ENCODE data around the gene ENDOG. TPM values are rescaled to one million over a fixed set of nuclear protein-coding genes. Genes with fewer than 3 reads are reported as not detected.
A peak's percentile ranks its signal among the peaks of the same experiment; 100 is the strongest.

Gene ENDOG
- total and polyA plus RNA-seq, 5 donors, result 42.9 to 70.5 (median 64.5) TPM

- WGBS, result 97% methylated on average over 4 of the region's 4 CpGs
- H3K9me3 ChIP-seq (ENCODE audit: control insufficient read depth, low read length), result no peaks in the 10 kb centered on the region
- no peak overlapping the region for H3K4me3 ChIP-seq (ENCODE audit: low read length)
- DNase-seq, result no peak
- no peaks in the 10 kb centered on the region for H3K27me3 ChIP-seq (ENCODE audit: control insufficient read depth, insufficient read depth)
- no peaks in the 10 kb centered on the region for H3K4me1 ChIP-seq (ENCODE audit: control insufficient read depth, insufficient read depth, low read length)
- H3K27ac ChIP-seq (ENCODE audit: low read length), result no peak overlapping the region
- intact Hi-C loops (cut with DNase I), result no loop called here
- ATAC-seq, result no peak
These were observed 15.8 kb upstream of the ENDOG start for GRCh38 chr9:128802482-128802881.

DNA sequence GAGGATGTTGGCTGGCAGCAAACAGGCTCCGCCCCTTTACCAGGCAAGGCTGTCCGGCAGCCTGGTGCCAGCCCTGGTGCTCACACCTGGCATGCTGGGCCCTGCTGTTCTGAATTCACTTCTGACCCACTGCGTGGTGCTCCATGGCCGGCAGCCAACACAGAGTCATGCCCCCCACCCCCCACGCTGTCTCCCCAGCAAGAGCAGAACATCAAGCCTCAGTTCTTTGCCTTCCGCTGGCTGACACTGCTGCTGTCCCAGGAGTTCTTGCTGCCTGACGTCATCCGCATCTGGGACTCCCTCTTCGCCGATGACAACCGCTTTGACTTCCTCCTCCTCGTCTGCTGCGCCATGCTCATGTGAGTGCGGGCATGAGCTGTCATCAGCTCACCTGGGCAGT, 12.6 kb upstream of the ENDOG start:
- Histone ChIP-seq H3K9me3 (ENCODE audit: control insufficient read depth, low read length) (no peaks in the 10 kb centered on the region), H3K4me3 (ENCODE audit: low read length) (no peak overlapping the region), H3K27me3 (ENCODE audit: control insufficient read depth, insufficient read depth) (no peaks in the 10 kb centered on the region), H3K27ac (ENCODE audit: low read length) (no peak overlapping the region), H3K4me1 (ENCODE audit: control insufficient read depth, insufficient read depth, low read length) (no peaks in the 10 kb centered on the region)
- DNase-seq, result no peak
- 86% methylated on average over 14 of the region's 14 CpGs for WGBS
- ATAC-seq, result no peak
- intact Hi-C loops (cut with DNase I), result no loop called here

- no peak overlapping the region for H3K4me3 ChIP-seq (ENCODE audit: low read length)
- no peaks in the 10 kb centered on the region for H3K9me3 ChIP-seq (ENCODE audit: control insufficient read depth, low read length)
- DNase-seq, result no peak
- no peak overlapping the region for H3K27ac ChIP-seq (ENCODE audit: low read length)
- peak in 1 of 2 donors; percentile 8 for ATAC-seq
- no peaks in the 10 kb centered on the region for H3K4me1 ChIP-seq (ENCODE audit: control insufficient read depth, insufficient read depth, low read length)
- no peaks in the 10 kb centered on the region for H3K27me3 ChIP-seq (ENCODE audit: control insufficient read depth, insufficient read depth)
- WGBS, result 77% methylated on average over 14 of the region's 14 CpGs
- intact Hi-C loops (cut with DNase I), result no loop called here
These were observed 10.5 kb upstream of the ENDOG start for GRCh38 chr9:128807827-128808226.

DNA sequence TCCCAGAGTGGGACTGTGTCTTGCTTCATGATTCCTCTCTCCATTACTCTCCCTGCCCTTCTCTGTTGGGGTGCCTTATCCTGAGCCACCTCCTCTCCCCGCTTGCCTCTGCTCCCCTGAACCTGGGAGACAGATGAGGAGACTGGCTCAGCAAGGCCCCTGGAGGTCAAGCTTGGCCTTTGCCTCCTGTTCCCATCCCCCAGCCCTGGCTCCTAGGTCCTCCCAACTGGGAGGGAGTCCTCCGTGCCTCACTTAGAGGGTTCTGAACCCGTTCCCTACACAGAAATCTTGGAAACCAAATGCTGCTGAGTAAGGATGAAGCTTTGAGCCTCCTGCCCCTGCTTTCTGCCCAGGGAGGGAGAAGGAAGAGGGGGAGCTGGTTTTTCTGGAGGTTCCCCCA, 9.8 kb upstream of the ENDOG start:
- H3K4me3 ChIP-seq (ENCODE audit: low read length), result no peak overlapping the region
- WGBS, result 84% methylated on average over 3 of the region's 3 CpGs
- no peak for DNase-seq
- intact Hi-C loops (cut with DNase I), result no loop called here
- no peak for ATAC-seq
- H3K9me3 ChIP-seq (ENCODE audit: control insufficient read depth, low read length), result no peaks in the 10 kb centered on the region
- H3K27ac ChIP-seq (ENCODE audit: low read length), result no peak overlapping the region
- H3K27me3 ChIP-seq (ENCODE audit: control insufficient read depth, insufficient read depth), result no peaks in the 10 kb centered on the region
- no peaks in the 10 kb centered on the region for H3K4me1 ChIP-seq (ENCODE audit: control insufficient read depth, insufficient read depth, low read length)

DNA sequence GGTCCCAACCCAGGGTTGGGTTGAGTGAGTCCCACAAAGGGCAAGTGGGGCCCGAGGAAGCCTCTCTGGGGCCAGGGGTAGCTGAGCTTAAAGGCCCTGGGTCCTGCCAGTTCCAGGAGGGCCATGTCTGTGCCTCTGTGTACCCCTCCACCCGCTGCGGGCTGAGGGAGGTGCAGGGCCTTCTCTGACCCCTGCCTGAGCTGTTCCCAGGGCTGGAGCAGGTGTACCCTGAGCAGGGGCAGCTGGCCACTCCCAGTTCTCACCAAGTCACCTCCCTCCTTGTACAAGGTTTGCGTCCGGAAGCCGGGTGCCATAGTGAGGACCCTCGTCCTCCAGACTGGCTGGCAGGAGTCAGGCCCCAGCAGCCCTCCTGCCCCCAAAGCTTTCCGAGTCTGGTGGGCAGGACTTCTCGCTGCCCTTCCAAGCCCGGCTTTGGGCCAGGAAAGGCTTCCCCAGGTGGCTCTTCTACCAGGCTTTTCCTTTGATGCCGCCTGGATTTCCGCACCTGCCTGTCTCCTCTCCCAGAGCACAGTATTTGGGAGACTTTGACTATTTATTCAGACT, 9.2 kb upstream of the ENDOG start:
- Histone ChIP-seq H3K4me3 (ENCODE audit: low read length) (no peak overlapping the region), H3K27ac (ENCODE audit: low read length) (no peak overlapping the region), H3K4me1 (ENCODE audit: control insufficient read depth, insufficient read depth, low read length) (no peaks in the 10 kb centered on the region), H3K27me3 (ENCODE audit: control insufficient read depth, insufficient read depth) (no peaks in the 10 kb centered on the region), H3K9me3 (ENCODE audit: control insufficient read depth, low read length) (no peaks in the 10 kb centered on the region)
- ATAC-seq, result peak; percentile 30 to 39
- DNase-seq, result no peak
- intact Hi-C loops (cut with DNase I), result no loop called here
- 94% methylated on average over 12 of the region's 12 CpGs for WGBS

- no peaks in the 10 kb centered on the region for H3K27me3 ChIP-seq (ENCODE audit: control insufficient read depth, insufficient read depth)
- no peaks in the 10 kb centered on the region for H3K9me3 ChIP-seq (ENCODE audit: control insufficient read depth, low read length)
- H3K4me3 ChIP-seq (ENCODE audit: low read length), result no peak overlapping the region
- no peak for ATAC-seq
- no peak overlapping the region for H3K27ac ChIP-seq (ENCODE audit: low read length)
- DNase-seq, result no peak
- H3K4me1 ChIP-seq (ENCODE audit: control insufficient read depth, insufficient read depth, low read length), result no peaks in the 10 kb centered on the region
- intact Hi-C loops (cut with DNase I), result no loop called here
- 68% methylated on average over 2 of the region's 2 CpGs for WGBS
These were observed 8.5 kb upstream of the ENDOG start for GRCh38 chr9:128809831-128810230.

- intact Hi-C loops (cut with DNase I), result no loop called here
- ATAC-seq, result no peak
- H3K27ac ChIP-seq (ENCODE audit: low read length), result no peak overlapping the region
- H3K4me3 ChIP-seq (ENCODE audit: low read length), result no peak overlapping the region
- no peak for DNase-seq
- H3K9me3 ChIP-seq (ENCODE audit: control insufficient read depth, low read length), result no peaks in the 10 kb centered on the region
- H3K27me3 ChIP-seq (ENCODE audit: control insufficient read depth, insufficient read depth), result no peaks in the 10 kb centered on the region
- WGBS, result 75% methylated on average over 5 of the region's 5 CpGs
- H3K4me1 ChIP-seq (ENCODE audit: control insufficient read depth, insufficient read depth, low read length), result no peaks in the 10 kb centered on the region
These were observed 7.4 kb upstream of the ENDOG start for GRCh38 chr9:128810873-128811272.

- peak overlapping the region; percentile 85 for H3K27ac ChIP-seq (ENCODE audit: low read length)
- WGBS, result 5% methylated on average over 90 of the region's 90 CpGs
- ATAC-seq (peak; percentile 5), DNase-seq (peak; percentile 34 to 82 (median 81))
- H3K27me3 ChIP-seq (ENCODE audit: control insufficient read depth, insufficient read depth), result no peaks in the 10 kb centered on the region
- intact Hi-C loops (cut with DNase I), result no loop called here
- H3K4me1 ChIP-seq (ENCODE audit: control insufficient read depth, insufficient read depth, low read length), result peaks cover 8% of the 10 kb centered on the region
- peak overlapping the region; percentile 47 for H3K4me3 ChIP-seq (ENCODE audit: low read length)
- no peaks in the 10 kb centered on the region for H3K9me3 ChIP-seq (ENCODE audit: control insufficient read depth, low read length)
These were observed 777 bp downstream of the ENDOG start for GRCh38 chr9:128818839-128819715.

GRCh38 chr9:128819716-128820664, 1.7 kb downstream of the ENDOG start:
- Histone ChIP-seq H3K27me3 (ENCODE audit: control insufficient read depth, insufficient read depth) (no peaks in the 10 kb centered on the region), H3K27ac (ENCODE audit: low read length) (peak overlapping the region; percentile 25), H3K4me3 (ENCODE audit: low read length) (no peak overlapping the region), H3K4me1 (ENCODE audit: control insufficient read depth, insufficient read depth, low read length) (peaks cover 8% of the 10 kb centered on the region), H3K9me3 (ENCODE audit: control insufficient read depth, low read length) (no peaks in the 10 kb centered on the region)
- WGBS, result 45% methylated on average over 18 of the region's 18 CpGs
- DNase-seq (peak; percentile 67 to 84 (median 84)), ATAC-seq (peak; percentile 15 to 44)
- intact Hi-C loops (cut with DNase I), result no loop called here

DNA sequence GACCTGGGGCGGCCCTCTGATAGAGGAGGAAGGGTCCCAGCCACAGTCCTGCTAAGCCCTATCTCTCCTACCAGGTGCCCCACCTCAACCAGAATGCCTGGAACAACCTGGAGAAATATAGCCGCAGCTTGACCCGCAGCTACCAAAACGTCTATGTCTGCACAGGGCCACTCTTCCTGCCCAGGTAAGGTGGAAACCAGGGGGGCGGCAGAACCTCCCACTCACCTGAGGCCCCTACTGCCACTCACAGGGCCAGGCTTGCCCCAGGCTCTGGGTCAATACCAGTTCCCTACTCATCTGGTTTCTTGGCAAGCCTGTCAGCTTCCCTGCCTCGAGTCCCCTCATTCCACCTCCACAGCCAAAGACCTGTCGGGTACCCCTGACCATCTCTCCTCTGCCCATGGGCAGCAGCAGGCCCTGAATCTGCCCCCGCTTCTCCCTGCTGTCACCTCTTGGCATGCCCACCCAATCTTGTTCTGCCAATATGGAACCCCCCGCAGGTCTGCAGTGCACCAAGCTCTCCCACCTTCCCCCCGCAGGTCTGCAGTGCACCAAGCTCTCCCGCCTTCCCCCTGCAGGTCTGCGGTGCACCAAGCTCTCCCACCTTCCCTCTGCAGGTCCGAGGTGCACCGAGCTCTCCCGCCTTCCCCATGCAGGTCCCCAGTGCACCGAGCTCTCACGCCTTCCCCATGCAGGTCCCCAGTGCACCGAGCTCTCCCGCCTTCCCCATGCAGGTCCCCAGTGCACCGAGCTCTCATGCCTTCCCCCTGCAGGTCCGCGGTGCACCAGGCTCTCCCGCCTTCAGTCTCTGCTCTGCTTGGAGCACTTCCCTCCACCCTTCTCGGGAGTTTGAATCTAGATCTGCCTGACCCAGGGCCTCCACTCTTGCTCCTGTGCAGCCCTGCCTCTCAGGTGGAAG, 2.6 kb downstream of the ENDOG start:
- intact Hi-C loops (cut with DNase I), result no loop called here
- H3K27me3 ChIP-seq (ENCODE audit: control insufficient read depth, insufficient read depth), result no peaks in the 10 kb centered on the region
- DNase-seq (no peak), ATAC-seq (no peak)
- H3K4me3 ChIP-seq (ENCODE audit: low read length), result no peak overlapping the region
- H3K9me3 ChIP-seq (ENCODE audit: control insufficient read depth, low read length), result no peaks in the 10 kb centered on the region
- 86% methylated on average over 24 of the region's 24 CpGs for WGBS
- peaks cover 8% of the 10 kb centered on the region for H3K4me1 ChIP-seq (ENCODE audit: control insufficient read depth, insufficient read depth, low read length)
- no peak overlapping the region for H3K27ac ChIP-seq (ENCODE audit: low read length)
